ENCODE data around the gene CAMTA1.
"Not testable (repeated sequence)": the region's sequence is repeated elsewhere in the genome, so short reads cannot be mapped to it uniquely, and the experiment has no call there.

CAMTA1 gene

DNA sequence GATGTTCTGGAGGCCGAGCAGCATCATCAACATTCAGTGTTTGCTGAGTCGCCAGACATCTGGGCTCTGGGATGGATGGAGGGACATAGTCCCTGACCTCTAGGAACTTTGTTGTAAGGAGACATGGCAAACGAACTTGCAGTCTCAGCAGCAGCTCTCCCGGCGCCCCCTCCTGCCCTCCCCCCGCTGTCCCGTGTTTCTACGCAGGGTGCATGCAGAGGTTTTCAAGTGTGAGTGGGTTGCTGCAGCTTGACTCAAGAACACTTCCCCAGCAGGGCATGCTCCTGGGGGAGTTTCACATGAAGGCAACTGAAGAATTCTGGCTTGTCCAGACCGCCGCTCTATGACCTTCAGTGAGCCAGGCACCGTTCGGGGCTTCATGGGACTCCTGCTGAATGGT is 121.9 kb downstream of the CAMTA1 start:
- no peak for DNase-seq (ENCODE audit: low read depth, low spot score)

DNA sequence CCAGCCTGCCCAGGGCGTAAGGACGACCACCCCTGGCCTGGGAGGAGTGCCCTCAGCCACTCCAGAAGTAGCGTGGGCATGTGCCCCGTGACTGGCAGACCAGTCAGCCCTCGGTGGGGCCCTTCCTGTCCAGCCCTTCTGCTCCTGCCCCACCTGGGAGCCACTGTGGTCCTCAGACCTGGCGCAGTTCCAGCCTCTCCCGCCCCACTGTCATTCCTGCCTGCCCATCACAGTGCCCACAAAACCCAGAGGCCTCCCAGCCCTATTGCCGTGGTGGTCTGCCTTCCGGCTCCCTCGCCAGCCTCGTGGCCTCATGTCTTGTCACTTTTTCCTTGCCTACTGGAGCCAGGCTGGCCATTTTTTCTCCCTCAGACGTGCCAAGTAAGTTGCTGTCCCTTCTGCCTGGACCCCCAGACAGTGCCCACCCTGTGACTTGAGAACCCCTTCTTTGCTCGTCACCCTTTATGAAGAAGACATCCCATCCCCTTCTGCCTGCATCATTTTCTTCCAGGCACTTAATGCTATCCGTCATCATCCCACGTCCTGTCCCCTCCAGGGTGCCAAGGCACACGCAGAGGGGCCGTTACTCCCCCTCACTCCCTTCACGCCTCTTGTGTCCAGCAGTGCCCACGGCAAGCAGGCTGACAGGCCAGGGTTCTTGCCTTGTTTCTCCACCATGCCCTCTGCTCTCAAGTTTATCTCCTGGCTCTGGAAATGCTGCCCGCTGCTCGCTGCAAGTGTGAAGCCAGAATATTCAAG is 122.6 kb downstream of the CAMTA1 start:
- DNase-seq (ENCODE audit: low read depth, low spot score), result no peak

DNA sequence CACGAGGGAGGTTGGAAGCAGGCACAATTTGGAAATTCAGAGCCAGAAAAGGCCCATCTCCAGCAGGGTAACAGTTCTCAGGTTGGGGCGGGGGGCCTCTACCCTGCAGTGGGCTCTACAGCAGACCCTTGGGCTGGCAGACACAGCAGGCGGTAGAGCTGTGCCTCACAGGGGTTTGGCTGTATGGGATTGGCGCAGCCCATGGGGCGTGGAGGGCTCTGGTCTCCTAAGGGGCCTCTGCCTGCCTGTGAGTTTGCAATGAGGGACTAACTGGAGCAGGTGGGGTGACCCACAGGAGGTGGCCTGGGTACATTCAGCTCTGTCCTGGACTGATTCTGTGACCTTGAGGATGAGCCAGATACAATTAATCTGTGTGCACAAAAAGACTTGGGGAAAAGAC is 124.1 kb downstream of the CAMTA1 start:
- no peak for DNase-seq (ENCODE audit: low read depth, low spot score)

DNA sequence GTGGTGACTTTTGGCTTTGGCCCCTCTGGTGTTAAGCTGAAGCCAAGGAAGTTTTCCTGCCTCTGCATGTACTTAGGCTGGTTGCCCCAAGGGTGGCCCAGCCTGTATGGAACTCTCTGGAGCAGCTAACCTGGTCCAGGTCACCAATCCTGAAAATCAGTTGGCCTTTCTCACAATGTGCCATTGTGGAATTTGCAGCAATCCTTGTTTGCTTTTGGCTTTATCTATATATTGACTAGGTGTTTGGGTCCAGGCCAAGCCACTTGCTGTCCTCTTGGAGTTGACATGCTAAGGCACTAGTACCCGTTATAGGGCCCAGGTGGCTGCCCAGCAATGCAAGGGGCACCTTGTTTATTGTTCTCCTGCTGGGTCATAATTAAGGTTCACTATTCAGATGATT is 124.6 kb downstream of the CAMTA1 start:
- DNase-seq (ENCODE audit: low read depth, low spot score), result no peak

DNA sequence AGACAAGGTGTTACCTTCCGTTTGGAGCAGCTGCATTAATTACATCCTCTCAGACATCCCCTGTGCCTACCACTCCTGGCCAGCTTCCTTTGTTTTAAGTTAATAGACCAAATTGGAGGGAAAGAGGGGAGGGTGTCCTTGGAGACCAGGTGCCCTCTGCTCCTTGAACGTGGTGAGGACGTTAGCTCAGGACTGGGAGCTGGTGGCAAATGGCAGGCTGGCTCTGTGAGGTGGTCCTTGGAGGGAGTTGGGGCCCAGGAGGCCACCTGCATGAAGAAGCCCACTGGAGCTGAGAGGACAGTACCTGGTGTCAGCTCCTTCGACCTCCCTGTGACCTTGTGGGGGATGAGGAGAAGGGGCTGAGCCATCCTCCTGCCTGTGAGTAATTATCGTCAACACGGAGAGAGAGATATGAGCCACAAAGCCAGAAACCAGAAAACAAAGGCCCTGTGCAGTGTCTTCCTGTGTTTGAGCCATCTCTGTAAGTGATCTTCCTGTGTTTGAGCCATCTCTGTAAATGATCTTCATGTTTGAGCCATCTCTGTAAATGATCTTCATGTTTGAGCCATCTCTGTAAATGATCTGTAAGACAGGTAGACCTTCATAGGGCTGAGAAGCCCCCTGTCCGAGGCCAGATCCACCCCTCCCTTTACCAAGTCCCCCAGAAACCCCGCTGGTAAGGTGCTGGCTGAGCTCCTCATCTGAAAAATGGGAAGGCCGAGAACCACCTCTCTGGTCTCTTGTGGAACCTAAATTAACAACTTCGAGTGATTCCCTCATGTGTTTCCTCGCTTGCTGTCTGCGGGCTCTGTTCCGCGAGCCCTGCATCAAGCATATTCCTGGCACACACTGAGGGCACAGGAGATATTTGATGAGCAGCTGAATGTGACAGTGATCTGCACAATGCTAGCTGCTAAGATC is 126.0 kb downstream of the CAMTA1 start:
- no peak for DNase-seq (ENCODE audit: low read depth, low spot score)

DNA sequence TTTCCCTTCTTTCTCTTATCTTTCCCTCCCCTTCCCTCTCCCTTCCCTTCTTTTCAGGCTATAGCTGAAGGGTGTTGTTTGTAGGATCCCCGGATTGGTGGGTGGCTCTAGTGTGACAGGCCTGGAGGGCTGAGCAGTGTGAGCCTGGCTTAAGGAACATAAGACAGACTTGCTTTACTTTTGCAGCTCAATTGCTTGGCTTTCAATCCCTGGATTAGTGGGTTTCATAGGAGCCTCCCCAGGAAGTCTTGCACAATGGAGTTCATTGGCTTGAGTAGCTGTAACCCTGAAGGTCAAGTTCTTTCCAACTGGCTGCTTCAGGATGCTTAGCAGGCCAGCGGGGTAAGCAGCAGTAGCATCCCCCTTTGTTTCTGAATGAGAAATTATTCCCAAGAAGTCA is 126.7 kb downstream of the CAMTA1 start:
- no peak for DNase-seq (ENCODE audit: low read depth, low spot score)

DNA sequence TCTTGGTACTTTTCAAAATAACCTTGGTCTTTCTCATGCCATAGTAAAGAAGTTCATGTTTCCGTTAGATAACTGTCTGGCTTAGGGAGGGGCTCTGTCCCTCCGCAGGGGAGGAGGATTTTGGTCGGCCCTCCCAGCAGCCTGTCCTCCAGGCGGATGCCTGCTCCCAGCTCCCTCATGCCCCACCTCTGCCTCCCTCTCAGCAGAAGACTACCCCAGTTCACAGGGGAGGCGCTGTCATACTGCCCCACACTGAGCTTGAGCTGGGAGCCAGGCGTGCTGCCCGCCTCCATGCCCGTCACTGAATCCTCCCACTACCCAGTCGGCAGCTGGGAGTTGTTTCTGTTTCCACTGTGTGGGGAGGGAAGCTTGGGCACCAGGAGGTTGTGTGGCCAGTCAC is 127.3 kb downstream of the CAMTA1 start:
- no peak for DNase-seq (ENCODE audit: low read depth, low spot score)

DNA sequence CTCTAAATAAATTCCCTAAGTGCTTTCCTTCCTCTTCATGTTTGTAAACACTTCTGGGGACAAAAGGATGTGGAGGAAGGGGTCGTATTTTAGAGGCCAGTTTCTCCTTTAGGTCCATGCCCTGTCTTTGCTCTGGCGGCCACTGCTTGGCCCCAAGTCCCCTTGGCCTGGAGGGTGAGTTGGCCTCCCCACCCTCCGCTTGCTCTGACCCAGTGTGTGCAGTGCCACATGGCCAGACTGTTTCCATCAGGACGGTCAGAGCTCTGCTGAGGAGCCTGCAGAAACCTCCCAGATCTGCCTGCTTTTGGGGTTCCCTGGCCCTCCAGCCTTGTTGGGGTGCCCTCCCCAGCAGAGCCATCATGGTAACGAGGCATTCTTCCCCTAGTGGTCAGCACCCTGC is 127.8 kb downstream of the CAMTA1 start:
- no peak for DNase-seq (ENCODE audit: low read depth, low spot score)

DNA sequence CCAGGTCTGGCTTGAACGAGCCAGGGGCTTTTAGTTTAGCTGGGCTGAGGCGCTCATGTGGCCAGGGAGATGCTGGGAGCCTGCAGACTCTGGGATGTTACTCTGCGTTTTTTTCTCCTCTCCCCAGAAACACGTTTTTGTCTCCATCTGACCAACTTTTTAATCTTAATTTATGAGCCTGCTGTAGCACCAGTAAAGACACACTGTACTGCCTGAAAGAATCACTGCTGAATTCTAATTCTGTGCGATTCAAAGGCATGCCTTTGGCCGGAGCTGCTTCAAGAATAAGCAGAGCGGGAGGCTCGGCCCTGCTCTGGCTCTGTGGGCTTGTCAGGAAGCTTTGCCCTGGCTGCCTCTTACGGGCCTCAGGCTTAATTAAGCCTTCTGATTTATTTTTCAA is 129.5 kb downstream of the CAMTA1 start:
- no peak for DNase-seq (ENCODE audit: low read depth, low spot score)

DNA sequence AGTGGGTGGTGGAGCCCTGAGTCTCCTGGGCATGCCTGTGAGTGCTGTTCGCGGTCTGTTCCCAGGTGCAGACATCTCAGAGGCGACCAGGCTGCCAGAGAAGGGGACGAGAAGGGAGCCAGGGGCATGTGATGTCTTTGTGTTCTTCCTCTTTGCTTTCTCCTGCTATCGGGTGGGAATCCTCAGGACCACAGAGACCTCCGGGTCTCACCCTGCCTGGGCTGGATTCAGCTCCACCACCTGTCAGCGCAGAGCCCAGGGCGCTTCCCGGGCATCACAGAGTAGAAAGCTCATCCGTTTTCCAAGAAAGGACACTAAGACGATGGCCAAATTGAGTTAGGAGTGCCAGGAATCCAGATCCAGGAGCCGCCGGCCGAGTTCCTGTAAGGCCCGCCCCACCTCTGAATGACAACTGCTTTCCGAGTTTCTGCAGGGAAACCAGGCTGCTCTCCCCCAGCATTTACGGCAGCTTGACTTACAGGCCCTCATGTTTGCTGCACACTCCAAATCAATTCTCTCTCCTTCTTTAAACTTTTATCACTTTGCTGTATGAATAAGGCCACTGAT is 130.8 kb downstream of the CAMTA1 start:
- DNase-seq (ENCODE audit: low read depth, low spot score), result no peak

DNA sequence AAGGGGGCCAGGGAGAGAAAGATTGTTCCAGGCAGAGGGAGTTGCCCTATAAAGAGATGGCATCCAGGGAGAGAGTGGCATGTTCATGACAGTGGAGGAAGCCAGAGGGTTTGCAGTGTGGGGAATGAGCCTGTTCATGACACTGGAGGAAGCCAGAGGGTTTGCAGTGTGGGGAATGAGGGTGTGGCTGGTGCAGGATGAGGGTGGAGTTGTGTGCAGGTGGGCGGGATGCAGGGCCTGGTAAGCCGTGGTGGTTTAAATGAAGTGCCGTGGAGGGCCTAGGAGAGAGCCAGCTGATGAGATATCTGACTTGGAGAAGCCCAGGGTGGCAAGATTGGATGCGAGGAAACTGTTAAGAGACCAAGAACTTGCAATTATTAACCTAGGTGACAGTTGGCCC is 131.8 kb downstream of the CAMTA1 start:
- no peak for DNase-seq (ENCODE audit: low read depth, low spot score)

DNA sequence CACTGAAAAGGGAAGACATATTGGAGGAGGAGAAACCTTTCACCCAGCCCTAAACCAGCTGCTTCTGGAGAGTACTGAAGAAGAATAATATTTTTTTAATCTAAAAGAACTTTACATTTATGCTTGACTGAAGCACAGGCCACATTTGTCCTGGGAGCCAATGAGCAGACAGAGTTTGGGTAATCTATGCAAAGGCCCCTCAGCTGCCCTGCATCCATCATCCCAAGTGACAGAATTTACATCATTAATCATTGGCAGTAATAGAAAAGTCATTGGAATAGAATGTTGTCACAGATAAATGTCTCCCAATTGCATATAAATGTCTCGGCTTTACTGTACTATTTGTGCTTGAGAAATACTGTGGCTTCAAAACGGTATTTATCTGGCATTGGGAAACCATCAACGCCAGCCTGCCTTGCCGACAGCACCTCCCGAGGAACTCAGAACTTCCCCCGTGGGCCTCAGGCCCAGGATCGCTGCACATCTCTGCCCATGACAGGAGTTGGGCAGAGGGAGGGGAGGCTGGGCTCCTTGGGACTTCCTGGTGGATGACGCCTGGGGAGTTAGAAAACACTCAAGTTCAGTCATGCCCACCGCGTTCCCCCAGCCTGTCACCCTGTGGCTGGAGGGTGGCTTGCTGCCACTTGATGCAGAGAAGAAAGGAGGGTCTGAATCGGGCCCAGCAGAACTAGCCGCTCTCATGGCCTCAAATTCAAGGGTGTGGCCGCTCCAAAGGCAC is 133.1 kb downstream of the CAMTA1 start:
- no peak for DNase-seq (ENCODE audit: low read depth, low spot score)

DNA sequence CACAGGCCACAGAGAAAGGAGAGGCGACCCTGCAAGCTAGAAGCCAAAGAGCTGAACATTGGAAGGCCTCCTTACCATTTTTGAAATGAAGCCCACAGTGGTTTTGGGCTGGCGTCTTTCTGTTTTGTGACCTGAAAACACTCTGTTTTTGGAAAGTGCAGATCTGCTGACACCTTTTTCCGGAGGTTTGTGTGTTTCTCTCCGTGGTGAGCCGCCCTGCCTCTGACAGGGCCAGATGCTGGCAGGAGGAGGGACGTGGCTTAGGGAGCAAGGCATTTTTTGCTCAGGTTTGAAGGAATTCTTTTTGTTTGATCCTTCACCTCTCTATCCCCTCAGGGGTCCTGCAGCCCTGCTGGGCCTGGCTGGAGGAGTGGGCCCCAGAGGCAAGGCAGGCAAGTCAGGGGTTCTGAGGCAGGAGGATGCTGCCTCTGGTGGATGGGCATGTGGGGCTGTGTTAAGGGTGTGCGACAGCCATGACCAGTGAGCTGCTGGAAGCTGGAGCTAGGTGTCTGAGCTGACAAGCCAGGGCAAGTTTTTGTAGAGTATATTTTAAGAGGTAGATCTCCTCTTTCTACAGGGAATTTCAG is 133.8 kb downstream of the CAMTA1 start:
- DNase-seq (ENCODE audit: low read depth, low spot score), result no peak

DNA sequence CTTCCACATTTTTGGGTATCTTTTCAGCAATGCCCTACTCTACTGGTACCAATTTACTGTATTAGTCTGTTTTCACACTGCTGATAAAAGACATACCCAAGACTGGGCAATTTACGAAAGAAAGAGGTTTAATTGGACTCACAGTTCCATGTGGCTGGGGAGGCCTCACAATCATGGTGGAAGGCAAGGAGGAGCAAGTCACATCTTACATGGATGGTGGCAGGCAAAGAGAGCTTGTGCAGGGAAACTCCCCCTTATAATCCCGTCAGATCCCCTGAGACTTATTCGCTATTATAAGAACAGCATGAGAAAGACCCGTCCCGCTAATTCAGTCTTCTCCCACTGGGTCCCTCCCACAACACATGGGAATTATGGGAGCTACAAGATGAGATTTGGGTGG is 136.3 kb downstream of the CAMTA1 start:
- not testable (repeated sequence) for DNase-seq (ENCODE audit: low read depth, low spot score)

DNA sequence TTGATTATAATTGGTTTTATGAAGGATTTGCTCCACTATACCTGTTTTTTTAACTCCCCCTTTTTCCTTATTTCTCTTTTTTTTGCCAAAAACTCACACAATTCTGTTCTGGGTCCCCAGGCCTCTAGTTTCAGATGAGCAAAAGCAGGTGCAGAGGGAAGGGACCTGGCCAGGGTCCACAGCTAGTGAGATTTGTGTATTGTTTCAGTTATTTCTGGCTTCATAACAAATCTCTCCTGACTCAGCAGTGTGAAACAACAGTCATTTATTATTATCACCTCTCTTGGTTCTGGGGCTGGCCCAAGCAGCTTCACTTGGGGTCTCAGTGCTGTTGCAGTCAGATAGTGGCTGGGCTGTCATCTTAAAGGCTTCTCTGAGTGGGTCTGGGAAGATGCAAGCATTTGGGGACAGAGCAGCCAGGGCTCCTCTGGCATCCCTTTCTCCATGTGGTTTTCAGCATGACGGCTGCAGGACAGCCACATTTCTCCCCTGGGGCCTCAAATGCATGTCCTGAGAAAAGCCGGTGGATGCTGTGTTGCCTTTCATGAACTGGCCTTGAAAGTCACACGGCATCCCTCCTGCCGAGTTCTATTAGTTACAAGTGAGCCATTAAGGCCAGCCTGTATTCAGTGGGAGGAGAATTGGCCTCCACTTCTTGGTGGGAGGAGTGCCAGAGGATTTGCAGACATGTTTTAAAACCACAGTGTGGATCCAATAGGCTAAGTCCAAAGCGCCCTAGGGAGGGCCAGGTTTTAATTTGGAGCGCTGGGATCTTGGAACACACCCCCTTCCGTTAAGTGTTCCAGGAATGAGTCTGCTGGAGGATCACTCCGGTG is 137.1 kb downstream of the CAMTA1 start:
- no peak for DNase-seq (ENCODE audit: low read depth, low spot score)

DNA sequence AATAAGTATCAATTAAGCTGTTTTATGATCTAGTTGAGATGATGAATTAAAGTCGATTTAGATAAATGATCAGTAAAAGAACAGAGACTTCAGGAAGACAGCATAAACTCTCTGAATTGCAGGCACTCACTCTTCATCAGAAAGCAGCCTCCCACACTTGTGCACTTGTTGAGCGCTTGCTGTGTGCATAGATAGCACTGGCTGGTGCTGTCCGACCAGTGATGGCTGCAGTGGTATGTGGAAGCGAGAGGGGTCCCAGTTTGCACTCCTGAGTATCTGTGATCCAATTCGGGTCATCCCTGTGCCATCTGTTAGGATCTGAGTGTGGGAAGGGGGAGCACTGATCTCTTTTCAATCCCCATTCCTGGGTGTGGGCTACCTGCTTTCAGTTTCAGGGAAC is 137.8 kb downstream of the CAMTA1 start:
- DNase-seq (ENCODE audit: low read depth, low spot score), result no peak

DNA sequence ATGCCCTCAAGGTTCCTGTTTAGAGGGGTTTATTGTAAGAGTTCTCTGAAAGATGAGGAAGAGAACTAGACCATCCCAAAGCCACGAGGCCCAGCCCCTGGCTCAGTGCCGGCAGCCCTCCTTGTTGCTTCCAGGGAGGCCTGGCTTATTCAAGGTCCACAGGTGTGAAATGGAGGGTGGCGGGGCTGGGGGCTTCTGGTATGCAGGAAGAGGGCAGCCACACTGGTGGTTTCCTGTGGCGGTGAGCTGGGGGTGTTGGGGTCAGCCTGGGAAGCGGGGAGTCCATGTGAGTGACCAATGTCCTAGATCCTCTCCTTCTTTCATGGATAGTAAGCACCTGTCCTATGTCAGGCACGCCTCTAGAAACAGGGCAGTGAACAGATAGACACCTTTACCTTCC is 138.2 kb downstream of the CAMTA1 start:
- DNase-seq (ENCODE audit: low read depth, low spot score), result no peak

DNA sequence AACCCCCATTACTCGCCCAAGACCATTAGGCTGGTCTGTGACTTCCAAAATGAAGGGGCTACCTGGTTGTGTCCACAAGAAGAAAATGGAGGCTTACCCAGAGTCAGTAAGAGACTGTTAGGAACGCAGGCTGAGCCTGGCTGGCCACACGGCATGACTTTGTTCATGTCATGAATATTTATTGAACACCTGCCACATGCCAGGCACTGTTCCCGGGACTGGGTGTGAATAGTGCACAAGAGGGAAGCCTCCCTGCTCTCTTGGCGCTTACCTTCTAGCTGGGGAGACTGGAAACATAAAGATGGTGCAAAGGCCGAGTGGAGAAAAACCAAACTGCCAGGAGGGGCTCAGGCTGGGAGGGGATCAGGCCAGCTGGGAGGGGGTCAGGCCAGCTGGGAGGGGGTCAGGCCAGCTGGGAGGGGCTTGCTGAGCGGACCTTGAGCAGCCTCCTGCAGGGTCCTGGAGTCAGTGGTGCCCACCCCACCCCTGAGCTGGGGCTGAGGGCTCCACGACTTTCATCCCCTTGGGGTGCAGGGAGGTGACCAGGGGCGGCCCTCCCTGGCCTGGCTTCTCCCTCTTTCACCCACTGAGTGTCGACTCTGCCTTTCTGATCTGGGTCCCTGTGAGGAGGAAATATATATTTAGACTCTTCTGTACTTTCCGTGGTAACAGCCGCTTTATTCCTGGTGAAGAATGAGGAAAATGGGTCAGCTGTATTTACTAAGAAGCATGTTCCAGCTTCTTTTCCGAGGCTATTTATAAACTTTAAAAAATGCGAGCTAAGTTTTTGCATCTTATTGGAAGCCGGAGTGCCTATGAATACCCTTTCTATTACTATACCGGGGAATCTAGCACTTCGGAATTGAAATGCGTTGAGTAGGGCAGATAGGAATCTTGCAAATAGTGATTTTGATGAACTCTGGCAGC is 139.0 kb downstream of the CAMTA1 start:
- no peak for DNase-seq (ENCODE audit: low read depth, low spot score)

DNA sequence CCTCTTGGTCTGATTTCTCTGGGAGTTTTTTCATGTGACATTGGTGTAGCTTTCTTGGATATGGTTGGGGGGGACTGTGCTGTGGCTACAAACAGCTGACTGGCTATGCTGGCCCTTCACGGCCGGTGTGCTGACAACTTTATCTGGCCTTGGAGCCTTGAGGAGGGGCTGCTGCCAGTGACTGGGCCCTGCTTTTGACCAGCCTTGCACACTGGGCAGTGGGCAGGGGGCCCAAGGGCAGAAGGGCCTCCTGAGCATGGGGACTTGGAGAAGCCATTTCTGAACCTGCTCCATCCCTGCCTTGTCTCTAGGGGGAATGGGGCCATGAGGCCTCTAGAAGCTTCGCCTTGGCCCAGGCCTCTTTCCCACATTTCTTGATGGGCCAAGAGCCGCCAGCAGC is 139.6 kb downstream of the CAMTA1 start:
- no peak for DNase-seq (ENCODE audit: low read depth, low spot score)

DNA sequence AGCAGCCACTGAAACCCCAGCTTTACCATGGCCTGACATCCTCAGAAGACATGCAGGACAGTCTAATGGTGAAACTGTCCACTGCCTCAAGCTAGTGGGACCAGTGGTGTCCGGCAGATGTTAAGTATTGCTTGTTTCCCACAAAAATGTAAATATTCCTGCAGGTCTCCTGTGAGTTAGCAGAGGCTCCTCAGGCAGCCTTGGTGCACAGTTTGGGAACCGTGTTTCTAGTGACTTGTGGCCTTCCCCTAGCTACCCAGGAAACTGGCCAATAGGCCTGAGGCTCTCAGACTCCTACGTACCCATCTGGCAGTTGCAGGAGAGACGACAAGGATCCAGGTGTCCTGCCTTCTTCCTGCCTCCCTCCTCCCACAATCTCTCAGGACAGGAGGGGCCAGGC is 142.4 kb downstream of the CAMTA1 start:
- DNase-seq (ENCODE audit: low read depth, low spot score), result no peak
